HepG2 (cell line): Measurements from ENCODE around the gene MIA2. TPM values are rescaled to one million over a fixed set of nuclear protein-coding genes. Genes with fewer than 3 reads are reported as not detected.

Source experiments
- ATAC-seq: fragments of 200-7000 bp; cut with Tn5 transposase; 3 replicates; pipeline ENCODE4 v1.9.1; 2020; ENCODE audit warnings: mild to moderate bottlenecking, moderate library complexity
- BruUV-seq: library from RNA; stranded (reverse); fragments of 400-500 nt; replicated peaks from 2 replicates; lab custom pipeline; 2021; lab: Mats Ljungman, UMichigan
- CTCF ChIA-PET: fragments of 300-600 bp; formaldehyde crosslinking; extraction: SDS; loops from one replicate; lab custom pipeline; 2021; ENCODE audit warnings: low total read pairs, inconsistent platforms, low intra/inter-chr PET ratio; lab: Yijun Ruan, JAX
- POLR2A ChIA-PET: fragments of 350-600 bp; sonication (Branson Sonifier 250); formaldehyde crosslinking; loops from one replicate; lab custom pipeline; 2020; ENCODE audit warnings: antibody characterized with exemption, inconsistent platforms; lab: Yijun Ruan, JAX
- DNase-seq: peaks from one replicate; pipeline ENCODE4 v3.0.0-alpha.2; 2015; ENCODE audit warnings: low spot score
- FAIRE-seq: peaks from 3 replicates; lab custom pipeline; 2011; peaks lifted over from hg19 to GRCh38; lab: Jason Lieb, UNC
- H2AFZ ChIP-seq: one replicate; pipeline ENCODE4 v1.6.1; 2011; ENCODE audit warnings: low read length, inconsistent platforms
- H3K27ac ChIP-seq: fragments of 300-600 bp; 3 replicates; pipeline ENCODE4 v1.8.0; 2011; ENCODE audit warnings: mixed run types, mild to moderate bottlenecking, mixed read lengths, low read length, inconsistent platforms; ENCODE audit not compliant: insufficient read depth; ENCODE audit errors: extremely low read length
- H3K27me3 ChIP-seq, 2 experiments: fragments of 200-600 bp in 1 of 2; 2 replicates in 1 of 2; 3 replicates in 1 of 2; pipeline versions ENCODE4 v1.6.0 to v1.8.0; 2011; ENCODE audit warnings: low read length in 2 of 2, mild to moderate bottlenecking in 2 of 2, moderate library complexity in 2 of 2, inconsistent platforms in 1 of 2; ENCODE audit not compliant: insufficient read depth in 2 of 2, control insufficient read depth in 1 of 2
- H3K36me3 ChIP-seq, 2 experiments: fragments of 200-600 bp in 1 of 2; replicated peaks in 1 of 2; 2 replicates in 1 of 2; 3 replicates in 1 of 2; pipeline versions ENCODE4 v1.5.1 to v1.8.0; 2011; ENCODE audit warnings: low read length in 2 of 2, inconsistent platforms in 1 of 2; ENCODE audit not compliant: insufficient read depth in 2 of 2, control insufficient read depth in 1 of 2
- H3K4me1 ChIP-seq: 2 replicates; pipeline ENCODE4 v1.5.1; 2012; ENCODE audit warnings: low read length, inconsistent platforms; ENCODE audit not compliant: insufficient read depth
- H3K4me2 ChIP-seq: 2 replicates; pipeline ENCODE4 v1.6.0; 2011; ENCODE audit warnings: low read depth, low read length, inconsistent platforms
- H3K4me3 ChIP-seq, 3 experiments: fragments of 200-600 bp in 1 of 3; sonication (generic), shearing (Covaris generic) in 1 of 3; replicated peaks in 1 of 3; 2 replicates each; pipeline ENCODE4 v1.5.1; 2011 to 2016; ENCODE audit warnings: low read length in 3 of 3, inconsistent platforms in 2 of 3, low read depth in 2 of 3, mild to moderate bottlenecking in 2 of 3, control low read depth in 1 of 3, mixed read lengths in 1 of 3; ENCODE audit not compliant: insufficient read depth in 1 of 3
- H3K79me2 ChIP-seq: one replicate; pipeline ENCODE4 v1.6.1; 2011; ENCODE audit warnings: low read length, inconsistent platforms; ENCODE audit not compliant: insufficient read depth
- H3K9ac ChIP-seq: 2 replicates; pipeline ENCODE4 v1.6.0; 2011; ENCODE audit warnings: mild to moderate bottlenecking, low read depth, low read length, inconsistent platforms; ENCODE audit not compliant: insufficient read depth
- H3K9me3 ChIP-seq: 2 replicates; pipeline ENCODE4 v1.5.1; 2012; ENCODE audit warnings: mild to moderate bottlenecking, low read length
- H4K20me1 ChIP-seq: 2 replicates; pipeline ENCODE4 v1.6.0; 2011; ENCODE audit warnings: inconsistent platforms, mild to moderate bottlenecking, low read length, moderate library complexity; ENCODE audit not compliant: insufficient read depth
- ELF4 ChIP-seq: sonication (generic); formaldehyde crosslinking; IDR thresholded peaks from 2 replicates; pipeline ENCODE4 v1.5.0; 2020; ENCODE audit warnings: missing genetic modification reagents, mild to moderate bottlenecking, moderate library complexity, borderline replicate concordance
- HNRNPUL1 ChIP-seq: fragments of 200-400 bp; formaldehyde crosslinking; IDR thresholded peaks from 2 replicates; pipeline ENCODE4 v1.6.1; 2017; ENCODE audit warnings: low read depth, mild to moderate bottlenecking, low read length, moderate library complexity
- MAF1 ChIP-seq: sonication (generic); formaldehyde crosslinking; IDR thresholded peaks from 2 replicates; pipeline ENCODE4 v1.5.0; 2020; ENCODE audit warnings: missing genetic modification reagents, borderline replicate concordance
- NFE2L2 ChIP-seq: fragments of 150-350 bp; IDR thresholded peaks from 2 replicates; pipeline ENCODE4 v1.6.1; 2014; ENCODE audit warnings: low read length
- RCOR2 ChIP-seq: IDR thresholded peaks from 2 replicates; pipeline ENCODE4 v1.6.1; 2016; ENCODE audit warnings: missing biosample characterization, missing genetic modification reagents
- THAP7 ChIP-seq: sonication (generic); formaldehyde crosslinking; IDR thresholded peaks from 2 replicates; pipeline ENCODE4 v1.8.1; 2023; ENCODE audit warnings: mild to moderate bottlenecking, missing genetic modification reagents
- ZFAT ChIP-seq: sonication (generic); formaldehyde crosslinking; conservative IDR thresholded peaks from 2 replicates; pipeline ENCODE4 v1.8.1; 2023; ENCODE audit warnings: missing genetic modification reagents, inconsistent platforms
- ZNF230 ChIP-seq: sonication (generic); formaldehyde crosslinking; IDR thresholded peaks from 2 replicates; pipeline ENCODE4 v1.4.0; 2020; ENCODE audit warnings: mild to moderate bottlenecking, missing genetic modification reagents
- ZNF232 ChIP-seq: sonication (generic); formaldehyde crosslinking; IDR thresholded peaks from 2 replicates; pipeline ENCODE4 v1.4.0; 2020; ENCODE audit warnings: missing genetic modification reagents, borderline replicate concordance
- ZNF431 ChIP-seq: sonication (generic); formaldehyde crosslinking; IDR thresholded peaks from 2 replicates; pipeline ENCODE4 v1.9.0; 2022; ENCODE audit warnings: missing genetic modification reagents, low read depth, mild to moderate bottlenecking, borderline replicate concordance
- ZNF460 ChIP-seq: sonication (generic); formaldehyde crosslinking; IDR thresholded peaks from 2 replicates; pipeline ENCODE4 v1.5.1; 2020; ENCODE audit warnings: missing genetic modification reagents, mild to moderate bottlenecking, borderline replicate concordance
- ZNF558 ChIP-seq: sonication (generic); formaldehyde crosslinking; IDR thresholded peaks from 2 replicates; pipeline ENCODE4 v1.9.0; 2022; ENCODE audit warnings: mild to moderate bottlenecking, missing genetic modification reagents, borderline replicate concordance
- ZNF605 ChIP-seq: sonication (generic); formaldehyde crosslinking; IDR thresholded peaks from 2 replicates; pipeline ENCODE4 v1.8.0; 2022; ENCODE audit warnings: mild to moderate bottlenecking, missing genetic modification reagents
- ZNF609 ChIP-seq: sonication (generic); formaldehyde crosslinking; IDR thresholded peaks from 2 replicates; pipeline ENCODE4 v1.4.0; 2020; ENCODE audit warnings: mild to moderate bottlenecking, missing genetic modification reagents, borderline replicate concordance
- ZNF768 ChIP-seq: sonication (generic); formaldehyde crosslinking; IDR thresholded peaks from 2 replicates; pipeline ENCODE4 v1.4.0; 2020; ENCODE audit warnings: missing genetic modification reagents
- ZSCAN9 ChIP-seq: IDR thresholded peaks from 2 replicates; pipeline ENCODE4 v1.6.1; 2016; ENCODE audit warnings: borderline replicate concordance
- WGBS: methylation state at CpG from one replicate; pipeline ENCODE4 v1.1.6; 2017; ENCODE audit warnings: low lambda C conversion rate; 5-methylcytosine and 5-hydroxymethylcytosine counted together
- in situ Hi-C: cut with HindIII; loops from 2 replicates; pipeline ENCODE4 v1.10.0; 2017; ENCODE audit warnings: low pct_unique_long_range_greater_than_20kb; ENCODE audit not compliant: extremely low pct_ligation_motif_present
- intact Hi-C: fragments of 100-400 bp; cut with micrococcal nuclease; formaldehyde crosslinking; loops from one replicate; pipeline ENCODE4 v1.10.0; 2022; ENCODE audit not compliant: unreplicated experiment
- polyA plus RNA-seq, 8 experiments: library from polyadenylated mRNA; depleted of rRNA in 3 of 8; stranded (reverse) in 7 of 8; unstranded in 1 of 8; fragments of >200 nt; fragmentation: Illumina TruSeq in 4 of 8; extraction: Trizol in 4 of 8; gene quantifications; 2 replicates each; pipeline versions ENCODE4 v1.2.1 to v1.2.3, GENCODE V29; 2011 to 2016; ENCODE audit warnings: low read depth in 4 of 8, missing spikeins in 1 of 8, mixed read lengths in 1 of 8; ENCODE audit not compliant: insufficient read depth in 1 of 8
- total RNA-seq, 5 experiments: library from RNA; depleted of rRNA; stranded (reverse); fragments of >200 nt; fragmentation: Illumina TruSeq; extraction: Trizol; gene quantifications; 2 replicates each; pipeline ENCODE4 v1.2.3, GENCODE V29; 2016; ENCODE audit warnings: low read depth in 1 of 5
- TF ChIP-seq, protein P1 (sequence below): sonication (generic); formaldehyde crosslinking; conservative IDR thresholded peaks from 2 replicates; pipeline ENCODE4 v1.8.0; 2022; ENCODE audit warnings: mild to moderate bottlenecking, moderate library complexity, missing genetic modification reagents

The MIA2 gene
- total and polyA plus RNA-seq, 2 of the 13 experiments (the other 11 are each of a cell fraction or from before 2014, with no cell fraction given) = 134 to 158 TPM

- TF ChIP-seq ZNF609 (CRISPR knock-in tag) (no peak), HNRNPUL1 (no peak)
Observed at GRCh38 chr14:39383741-39384140, 150.0 kb downstream of the MIA2 start (continued).

DNA sequence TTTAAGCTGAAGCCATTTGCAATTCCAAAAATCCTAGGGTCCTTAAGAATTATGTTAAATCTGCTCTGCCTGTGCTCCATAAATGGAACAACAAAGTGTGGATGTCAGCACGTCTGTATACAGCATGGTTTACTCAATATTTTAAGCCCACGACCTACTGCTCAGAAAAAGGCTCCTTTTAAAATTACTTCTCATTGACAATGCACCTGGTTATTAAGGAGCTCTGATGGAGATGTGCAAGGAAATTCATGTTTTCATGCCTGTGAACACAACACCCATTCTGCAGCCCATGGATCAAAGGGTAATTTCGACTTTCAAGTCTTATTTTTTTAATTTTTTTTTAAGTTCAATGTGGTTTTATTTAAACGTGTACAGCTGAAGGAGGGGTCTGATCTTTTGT, 150.5 kb downstream of the MIA2 start:
- POLR2A ChIA-PET = interaction anchor here (0.6 to 1.6 kb wide), 4 partner anchors 9 to 282 kb away, joined by 3 to 5 read pairs (median 4); partner anchors contain the start of genes FBXO33, SEC23A and TRAPPC6B
- Histone ChIP-seq H3K4me3 (no peak overlapping the region), H3K4me1 (no peaks in the 10 kb centered on the region), H3K79me2 (no peaks in the 10 kb centered on the region), H4K20me1 (no peaks in the 10 kb centered on the region), H3K36me3 (peaks cover 0 to 2% of the 10 kb centered on the region in 2 experiments; a peak in 1 of 5 replicates), H3K4me2 (no peak overlapping the region), H3K9ac (no peak overlapping the region), H2AFZ (no peak overlapping the region), H3K27me3 (no peaks in the 10 kb centered on the region), H3K9me3 (no peaks in the 10 kb centered on the region), H3K27ac (no peak overlapping the region)
- intact Hi-C loops = no loop called here
- CTCF ChIA-PET = no interaction called here
- BruUV-seq = no TSS peak
- FAIRE-seq (no peak), ATAC-seq (no peak), DNase-seq (no peak)
- in situ Hi-C loops = no loop called here
- WGBS = 87% methylated on average over 4 of the region's 4 CpGs
- TF ChIP-seq ZNF605 = no peak
- TF ChIP-seq ZFAT = 0 out of 2 replicates have a peak, but pooled peaks have one; percentile 33
- TF ChIP-seq THAP7 (CRISPR knock-in tag) = no peak
- no peak for TF ChIP-seq ZNF431
- no peak for TF ChIP-seq ZNF230 (CRISPR knock-in tag)
- no peak for TF ChIP-seq ZNF232 (CRISPR knock-in tag)
- no peak for TF ChIP-seq ZSCAN9 (CRISPR knock-in tag)
- TF ChIP-seq ZNF558 = no peak
- 0 out of 2 replicates have a peak, but pooled peaks have one; percentile 25 for TF ChIP-seq MAF1
- no peak for TF ChIP-seq RCOR2 (CRISPR knock-in tag)
- TF ChIP-seq ZNF768 (CRISPR knock-in tag) = no peak
- no peak for TF ChIP-seq ZNF460 (CRISPR knock-in tag)
- TF ChIP-seq ELF4 (CRISPR knock-in tag) = no peak
- TF ChIP-seq NFE2L2 = no peak
- TF ChIP-seq, protein P1, sequence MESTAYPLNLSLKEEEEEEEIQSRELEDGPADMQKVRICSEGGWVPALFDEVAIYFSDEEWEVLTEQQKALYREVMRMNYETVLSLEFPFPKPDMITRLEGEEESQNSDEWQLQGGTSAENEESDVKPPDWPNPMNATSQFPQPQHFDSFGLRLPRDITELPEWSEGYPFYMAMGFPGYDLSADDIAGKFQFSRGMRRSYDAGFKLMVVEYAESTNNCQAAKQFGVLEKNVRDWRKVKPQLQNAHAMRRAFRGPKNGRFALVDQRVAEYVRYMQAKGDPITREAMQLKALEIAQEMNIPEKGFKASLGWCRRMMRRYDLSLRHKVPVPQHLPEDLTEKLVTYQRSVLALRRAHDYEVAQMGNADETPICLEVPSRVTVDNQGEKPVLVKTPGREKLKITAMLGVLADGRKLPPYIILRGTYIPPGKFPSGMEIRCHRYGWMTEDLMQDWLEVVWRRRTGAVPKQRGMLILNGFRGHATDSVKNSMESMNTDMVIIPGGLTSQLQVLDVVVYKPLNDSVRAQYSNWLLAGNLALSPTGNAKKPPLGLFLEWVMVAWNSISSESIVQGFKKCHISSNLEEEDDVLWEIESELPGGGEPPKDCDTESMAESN = no peak
